Kidney epithelial cell (primary cell): ENCODE data around the gene SRP72. TPM values are rescaled to one million over a fixed set of nuclear protein-coding genes. Genes with fewer than 3 reads are reported as not detected.

Experiments used
- DNase-seq: peaks from one replicate; pipeline ENCODE4 v3.0.0-alpha.2; 2010; ENCODE audit warnings: low read depth
- H3K27me3 ChIP-seq: 2 replicates; pipeline ENCODE4 v1.6.0; 2011; ENCODE audit warnings: low read length; ENCODE audit not compliant: control insufficient read depth, insufficient read depth
- H3K36me3 ChIP-seq: 2 replicates; pipeline ENCODE4 v1.5.1; 2011; ENCODE audit warnings: low read length; ENCODE audit not compliant: control insufficient read depth, insufficient read depth
- H3K4me3 ChIP-seq: 2 replicates; pipeline ENCODE4 v1.5.1; 2011; ENCODE audit warnings: low read depth, mild to moderate bottlenecking, control low read depth, low read length
- total RNA-seq: library from RNA; depleted of rRNA; stranded (reverse); fragments of >200 nt; gene quantifications from 2 replicates; pipeline ENCODE4 v1.2.3, GENCODE V29; 2015
- TF ChIP-seq, protein P1 (sequence below): IDR thresholded peaks from 2 replicates; pipeline ENCODE4 v1.5.1; 2011; ENCODE audit warnings: mild to moderate bottlenecking, moderate library complexity, low read length, control low read depth, inconsistent platforms; ENCODE audit not compliant: insufficient read depth, poor library complexity, severe bottlenecking

The SRP72 gene
- total RNA-seq, 1 donor from 2014 or later = 76.9 TPM

DNA sequence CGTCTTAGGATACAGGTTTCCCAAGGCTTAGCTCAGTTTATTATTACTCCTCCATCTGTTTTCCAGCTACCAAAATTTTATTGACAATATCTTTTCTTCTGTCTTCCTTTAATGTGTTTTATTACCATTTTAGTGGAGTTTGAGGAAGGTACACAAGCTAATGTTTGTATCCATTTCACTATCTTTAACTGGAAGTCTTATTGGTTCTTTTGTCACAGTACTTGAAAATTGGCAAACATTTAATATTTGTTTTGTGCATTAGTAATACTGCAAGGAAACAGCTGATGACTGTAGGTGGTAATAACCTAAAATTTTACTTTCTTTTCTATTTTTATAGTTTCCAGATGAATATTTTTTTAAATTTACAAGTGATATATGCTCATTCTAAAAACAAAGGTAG lies 28.8 kb downstream of the SRP72 start:
- no peaks in the 10 kb centered on the region for H3K27me3 ChIP-seq
- H3K36me3 ChIP-seq = no peaks in the 10 kb centered on the region
- H3K4me3 ChIP-seq = no peak overlapping the region
- TF ChIP-seq, protein P1, sequence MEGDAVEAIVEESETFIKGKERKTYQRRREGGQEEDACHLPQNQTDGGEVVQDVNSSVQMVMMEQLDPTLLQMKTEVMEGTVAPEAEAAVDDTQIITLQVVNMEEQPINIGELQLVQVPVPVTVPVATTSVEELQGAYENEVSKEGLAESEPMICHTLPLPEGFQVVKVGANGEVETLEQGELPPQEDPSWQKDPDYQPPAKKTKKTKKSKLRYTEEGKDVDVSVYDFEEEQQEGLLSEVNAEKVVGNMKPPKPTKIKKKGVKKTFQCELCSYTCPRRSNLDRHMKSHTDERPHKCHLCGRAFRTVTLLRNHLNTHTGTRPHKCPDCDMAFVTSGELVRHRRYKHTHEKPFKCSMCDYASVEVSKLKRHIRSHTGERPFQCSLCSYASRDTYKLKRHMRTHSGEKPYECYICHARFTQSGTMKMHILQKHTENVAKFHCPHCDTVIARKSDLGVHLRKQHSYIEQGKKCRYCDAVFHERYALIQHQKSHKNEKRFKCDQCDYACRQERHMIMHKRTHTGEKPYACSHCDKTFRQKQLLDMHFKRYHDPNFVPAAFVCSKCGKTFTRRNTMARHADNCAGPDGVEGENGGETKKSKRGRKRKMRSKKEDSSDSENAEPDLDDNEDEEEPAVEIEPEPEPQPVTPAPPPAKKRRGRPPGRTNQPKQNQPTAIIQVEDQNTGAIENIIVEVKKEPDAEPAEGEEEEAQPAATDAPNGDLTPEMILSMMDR = no peak
- DNase-seq = no peak

DNA sequence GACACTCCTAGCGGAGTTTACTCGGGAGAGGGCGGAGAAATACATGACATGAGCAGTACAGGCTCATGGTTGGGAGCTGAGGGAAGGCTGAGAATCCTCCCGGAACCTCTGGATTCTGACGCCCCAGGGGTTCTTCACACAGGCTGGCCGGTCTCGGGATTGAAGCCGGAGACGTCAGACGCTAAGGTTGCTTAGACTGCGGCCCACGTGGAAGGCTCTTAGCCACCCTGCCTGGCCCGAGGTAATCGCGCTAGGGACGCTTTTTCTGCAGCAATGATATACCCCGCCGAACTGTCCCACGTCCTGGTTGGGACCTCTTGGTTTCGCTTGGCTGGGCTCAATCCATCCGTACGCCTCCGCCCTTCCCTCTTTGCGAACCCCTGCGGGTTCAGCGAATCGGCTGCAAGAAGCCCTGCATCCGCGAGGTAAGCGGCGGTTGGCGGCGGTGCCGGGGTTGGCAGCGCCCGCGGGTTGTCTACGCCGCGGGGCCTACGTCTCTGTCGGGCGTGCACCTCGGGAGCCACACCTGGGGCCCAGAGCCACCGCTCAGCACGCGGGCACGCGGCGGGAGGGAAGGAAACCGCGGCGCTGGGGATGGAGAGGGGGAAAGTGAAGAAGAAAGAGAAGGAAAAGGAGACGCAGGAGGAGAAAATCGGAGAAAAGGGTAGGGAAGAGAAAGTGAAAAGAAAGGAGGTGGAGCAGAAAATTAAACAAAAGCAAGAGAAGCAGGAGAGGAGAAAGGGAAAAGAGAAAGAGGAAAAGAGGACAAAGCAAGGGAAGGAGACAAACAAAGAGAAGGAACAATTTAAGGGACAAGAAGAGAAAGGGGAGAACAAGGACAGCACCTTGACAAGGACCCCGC lies 38.1 kb downstream of the SRP72 start, which contains the start of gene ARL9:
Gene ARL9, plus strand, starts transcription at position 523 of the 862 bp plus-strand sequence. Its CDS starts 72 bp downstream, at position 595.
- Histone ChIP-seq H3K27me3 (no peaks in the 10 kb centered on the region), H3K4me3 (peak within 1 kb of the TSS; percentile 42), H3K36me3 (no peaks in the 10 kb centered on the region)
- no peak for DNase-seq
- TF ChIP-seq, protein P1 = no peak

DNA sequence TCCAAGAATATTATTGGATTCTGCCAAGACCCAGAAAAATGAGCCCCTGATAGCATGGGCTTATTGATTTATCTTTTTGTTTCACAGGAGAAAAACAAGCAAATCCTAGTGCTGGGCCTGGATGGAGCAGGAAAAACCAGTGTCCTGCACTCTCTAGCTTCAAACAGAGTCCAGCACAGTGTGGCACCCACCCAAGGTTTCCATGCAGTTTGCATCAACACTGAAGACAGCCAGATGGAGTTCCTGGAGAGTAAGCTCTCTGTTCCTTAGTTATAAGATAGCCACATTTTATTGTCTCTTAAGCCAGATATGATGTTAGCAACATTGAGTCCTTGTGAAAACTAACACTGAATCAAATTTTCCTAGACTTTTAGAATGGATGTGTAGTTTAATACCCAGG lies 43.7 kb downstream of the SRP72 start:
- H3K27me3 ChIP-seq = no peaks in the 10 kb centered on the region
- H3K4me3 ChIP-seq = no peak overlapping the region
- no peak for DNase-seq
- H3K36me3 ChIP-seq = no peaks in the 10 kb centered on the region
- TF ChIP-seq, protein P1 = no peak

DNA sequence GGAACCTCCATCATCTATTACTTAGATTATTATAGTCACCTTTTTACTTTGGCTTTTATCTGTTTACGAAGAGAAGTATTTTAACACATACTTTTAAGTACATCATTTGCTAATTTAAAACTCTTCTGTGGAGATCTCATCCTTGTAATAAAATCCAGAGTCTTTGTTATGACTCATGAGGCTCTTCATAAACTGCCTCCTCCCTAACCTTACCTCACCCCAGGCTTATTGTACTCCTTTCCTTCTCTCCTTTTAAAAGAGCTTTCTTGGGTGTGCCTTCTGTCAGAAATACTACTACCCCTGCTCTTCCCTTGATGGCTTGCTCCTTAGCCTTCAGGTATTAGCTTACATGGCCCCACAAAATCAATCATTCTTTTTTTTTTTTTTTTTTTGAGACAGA lies 44.7 kb downstream of the SRP72 start:
- no peaks in the 10 kb centered on the region for H3K27me3 ChIP-seq
- no peak for DNase-seq
- H3K4me3 ChIP-seq = no peak overlapping the region
- TF ChIP-seq, protein P1 = no peak
- H3K36me3 ChIP-seq = no peaks in the 10 kb centered on the region

DNA sequence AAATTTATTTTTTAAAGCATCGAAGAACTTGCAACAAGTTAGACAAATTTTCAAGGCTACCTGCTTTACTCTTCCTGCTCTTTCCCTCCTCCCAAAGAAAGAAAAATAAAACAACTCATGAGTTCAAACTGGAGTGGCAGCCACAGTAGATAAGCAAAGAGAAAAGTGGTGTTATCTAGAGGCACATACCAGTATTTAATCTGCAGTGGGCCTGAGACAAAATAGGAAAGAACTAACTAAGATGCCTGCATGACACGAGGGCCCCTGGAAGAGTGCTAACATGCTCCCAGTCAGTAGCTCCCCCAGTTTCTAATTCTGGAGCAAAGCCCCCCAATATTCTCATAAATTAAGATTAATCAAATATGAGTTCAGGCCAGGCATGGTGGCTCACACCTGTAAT lies 46.1 kb downstream of the SRP72 start:
- TF ChIP-seq, protein P1 = no peak
- no peak for DNase-seq
- Histone ChIP-seq H3K36me3 (no peaks in the 10 kb centered on the region), H3K4me3 (no peak overlapping the region), H3K27me3 (no peaks in the 10 kb centered on the region)
